Hematopoietic multipotent progenitor cell (in vitro differentiated cells): ENCODE results near the gene SBK3. TPM values are rescaled to one million over a fixed set of nuclear protein-coding genes. Genes with fewer than 3 reads are reported as not detected.
"Not testable (repeated sequence)": the region's sequence is repeated elsewhere in the genome, so short reads cannot be mapped to it uniquely, and the experiment has no call there.

Experiments used
- DNase-seq, 3 donors: peaks; one replicate each; pipeline ENCODE4 v3.0.0-alpha.2; 2011 to 2015; ENCODE audit warnings: low read depth in 2 of 3, low spot score in 2 of 3
- total RNA-seq: library from RNA; depleted of rRNA; stranded (reverse); fragments of >200 nt; gene quantifications from one replicate; pipeline ENCODE4 v1.2.3, GENCODE V29; 2012

Gene SBK3
- total RNA-seq, 1 donor, result 0.54 TPM

- no peak for DNase-seq
Measured at GRCh38 chr19:55578031-55578760, 32.9 kb upstream of the SBK3 start.

GRCh38 chr19:55576746-55577145 lies 31.4 kb upstream of the SBK3 start:
- no peak for DNase-seq

- not testable (repeated sequence) for DNase-seq
Measured at GRCh38 chr19:55573929-55574328, 28.6 kb upstream of the SBK3 start.

GRCh38 chr19:55569477-55569876 lies 24.1 kb upstream of the SBK3 start:
- not testable (repeated sequence) for DNase-seq

GRCh38 chr19:55567708-55568328 lies 22.5 kb upstream of the SBK3 start:
- no peak for DNase-seq

- no peak for DNase-seq
Measured at GRCh38 chr19:55566823-55567222, 21.5 kb upstream of the SBK3 start.

GRCh38 chr19:55563261-55563690 lies 17.9 kb upstream of the SBK3 start:
- no peak for DNase-seq

GRCh38 chr19:55559684-55560083 lies 14.3 kb upstream of the SBK3 start:
- no peak for DNase-seq

GRCh38 chr19:55554741-55555152 lies 9.4 kb upstream of the SBK3 start:
- DNase-seq, result no peak

GRCh38 chr19:55554302-55554701 lies 9.0 kb upstream of the SBK3 start:
- no peak for DNase-seq

GRCh38 chr19:55553217-55554182 lies 8.2 kb upstream of the SBK3 start:
- no peak for DNase-seq

GRCh38 chr19:55552620-55553019 lies 7.3 kb upstream of the SBK3 start:
- no peak for DNase-seq

- DNase-seq, result no peak
Measured at GRCh38 chr19:55552206-55552605, 6.9 kb upstream of the SBK3 start.

GRCh38 chr19:55550321-55550650 lies 4.9 kb upstream of the SBK3 start:
- no peak for DNase-seq

GRCh38 chr19:55549500-55550320 lies 4.4 kb upstream of the SBK3 start:
- DNase-seq, result no peak

GRCh38 chr19:55546822-55547614 lies 1.7 kb upstream of the SBK3 start:
- DNase-seq, result peak in 2 of 3 donors; percentile 84 to 91

GRCh38 chr19:55546011-55546410 lies 668 bp upstream of the SBK3 start:
- DNase-seq, result no peak

GRCh38 chr19:55544776-55545439 lies 435 bp downstream of the SBK3 start:
- no peak for DNase-seq

GRCh38 chr19:55544014-55544413 lies 1.3 kb downstream of the SBK3 start:
- no peak for DNase-seq
